Testis (tissue), 2 donors: ENCODE measurements around the gene LKAAEAR1.

ENCODE experiments used
- POLR2A ChIP-seq: fragments of 450-650 bp; IDR thresholded peaks from one replicate; pipeline ENCODE4 v1.6.1; 2017; ENCODE audit warnings: antibody characterized with exemption, mild to moderate bottlenecking, moderate library complexity
- TF ChIP-seq, protein P1 (sequence below), 3 experiments: fragments of 450-650 bp in 2 of 3; fragments of 200-600 bp in 1 of 3; sonication (generic) in 1 of 3; IDR thresholded peaks; one replicate each; pipeline ENCODE4 v1.5.1; 2016 to 2019; ENCODE audit warnings: antibody characterized with exemption in 3 of 3, mild to moderate bottlenecking in 2 of 3, moderate library complexity in 1 of 3

DNA sequence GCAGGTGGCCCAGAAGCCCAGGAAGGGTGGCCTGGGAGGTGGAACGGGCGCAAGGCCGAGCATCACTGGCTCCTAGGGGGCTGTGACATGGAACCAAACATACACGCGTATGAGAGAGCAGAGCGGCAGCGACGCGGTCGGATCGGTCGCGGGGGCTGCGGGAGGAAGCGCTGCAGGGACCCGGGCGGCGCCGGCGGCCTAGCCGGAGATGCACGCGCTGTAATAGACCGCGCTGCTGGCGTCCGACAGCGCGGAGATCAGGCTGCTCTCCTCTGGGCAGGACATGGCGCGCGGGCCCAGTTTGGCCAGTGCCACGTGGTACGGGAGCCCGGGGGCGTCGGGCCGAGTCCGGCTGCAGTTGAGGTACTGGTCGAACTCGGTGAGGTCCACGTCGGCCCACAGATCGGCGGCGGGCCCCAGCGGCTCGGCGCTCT, 36.2 kb downstream of the LKAAEAR1 start:
- no peak for TF ChIP-seq POLR2A
- TF ChIP-seq, protein P1, sequence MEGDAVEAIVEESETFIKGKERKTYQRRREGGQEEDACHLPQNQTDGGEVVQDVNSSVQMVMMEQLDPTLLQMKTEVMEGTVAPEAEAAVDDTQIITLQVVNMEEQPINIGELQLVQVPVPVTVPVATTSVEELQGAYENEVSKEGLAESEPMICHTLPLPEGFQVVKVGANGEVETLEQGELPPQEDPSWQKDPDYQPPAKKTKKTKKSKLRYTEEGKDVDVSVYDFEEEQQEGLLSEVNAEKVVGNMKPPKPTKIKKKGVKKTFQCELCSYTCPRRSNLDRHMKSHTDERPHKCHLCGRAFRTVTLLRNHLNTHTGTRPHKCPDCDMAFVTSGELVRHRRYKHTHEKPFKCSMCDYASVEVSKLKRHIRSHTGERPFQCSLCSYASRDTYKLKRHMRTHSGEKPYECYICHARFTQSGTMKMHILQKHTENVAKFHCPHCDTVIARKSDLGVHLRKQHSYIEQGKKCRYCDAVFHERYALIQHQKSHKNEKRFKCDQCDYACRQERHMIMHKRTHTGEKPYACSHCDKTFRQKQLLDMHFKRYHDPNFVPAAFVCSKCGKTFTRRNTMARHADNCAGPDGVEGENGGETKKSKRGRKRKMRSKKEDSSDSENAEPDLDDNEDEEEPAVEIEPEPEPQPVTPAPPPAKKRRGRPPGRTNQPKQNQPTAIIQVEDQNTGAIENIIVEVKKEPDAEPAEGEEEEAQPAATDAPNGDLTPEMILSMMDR (IDR thresholded peaks at IDR 0.05) = no peak
